GOT3 (cell line): ENCODE results near the gene SRGAP1.
"Not testable (repeated sequence)": the region's sequence is repeated elsewhere in the genome, so short reads cannot be mapped to it uniquely, and the experiment has no call there.

Experiments used
- DNase-seq: peaks from one replicate; lab custom pipeline; 2025; ENCODE audit warnings: mixed read lengths; lab: John Stamatoyannopoulos, UW

The SRGAP1 gene

GRCh38 chr12:64053117-64053516, 208.6 kb downstream of the SRGAP1 start:
- no peak for DNase-seq

- DNase-seq, result no peak
These were observed 209.6 kb downstream of the SRGAP1 start for GRCh38 chr12:64054079-64054520.

DNA sequence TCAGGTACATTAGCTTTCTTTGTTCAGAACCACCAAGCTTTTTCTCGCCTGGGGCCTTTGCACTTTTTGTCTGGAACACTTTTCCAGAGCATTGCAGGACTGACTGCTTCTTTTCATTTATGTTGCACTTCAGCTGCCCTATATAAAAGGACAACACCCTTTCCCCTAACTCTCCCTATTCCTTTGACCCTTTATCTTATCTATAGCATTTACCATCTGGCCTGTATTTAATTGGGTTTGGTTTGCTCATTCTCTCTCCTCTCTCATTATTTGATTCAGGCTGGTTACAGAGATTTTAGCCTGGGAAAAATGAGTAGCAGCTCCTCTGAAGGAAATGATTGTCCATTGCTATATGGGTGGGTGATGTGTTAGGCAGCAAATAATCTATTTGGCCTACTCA, 212.2 kb downstream of the SRGAP1 start:
- no peak for DNase-seq

DNA sequence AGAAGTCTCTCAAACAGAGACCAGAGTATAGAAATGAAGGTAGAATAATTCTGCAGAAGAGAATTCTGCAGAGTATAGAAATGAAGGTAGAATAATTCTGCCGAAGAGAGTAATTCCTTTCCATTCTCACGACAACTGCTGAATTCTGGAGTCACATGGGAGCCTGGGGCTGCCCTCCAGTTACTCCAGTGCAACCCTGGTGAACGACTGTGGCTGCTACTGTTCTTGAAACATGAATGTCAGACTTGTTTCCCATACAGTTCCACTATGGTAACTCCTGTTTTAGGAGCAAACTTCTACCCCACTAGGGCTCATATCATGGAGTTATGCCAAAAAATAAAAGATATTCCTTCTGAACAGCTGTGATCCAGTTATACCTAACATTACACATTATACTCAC, 213.2 kb downstream of the SRGAP1 start:
- DNase-seq, result no peak

DNA sequence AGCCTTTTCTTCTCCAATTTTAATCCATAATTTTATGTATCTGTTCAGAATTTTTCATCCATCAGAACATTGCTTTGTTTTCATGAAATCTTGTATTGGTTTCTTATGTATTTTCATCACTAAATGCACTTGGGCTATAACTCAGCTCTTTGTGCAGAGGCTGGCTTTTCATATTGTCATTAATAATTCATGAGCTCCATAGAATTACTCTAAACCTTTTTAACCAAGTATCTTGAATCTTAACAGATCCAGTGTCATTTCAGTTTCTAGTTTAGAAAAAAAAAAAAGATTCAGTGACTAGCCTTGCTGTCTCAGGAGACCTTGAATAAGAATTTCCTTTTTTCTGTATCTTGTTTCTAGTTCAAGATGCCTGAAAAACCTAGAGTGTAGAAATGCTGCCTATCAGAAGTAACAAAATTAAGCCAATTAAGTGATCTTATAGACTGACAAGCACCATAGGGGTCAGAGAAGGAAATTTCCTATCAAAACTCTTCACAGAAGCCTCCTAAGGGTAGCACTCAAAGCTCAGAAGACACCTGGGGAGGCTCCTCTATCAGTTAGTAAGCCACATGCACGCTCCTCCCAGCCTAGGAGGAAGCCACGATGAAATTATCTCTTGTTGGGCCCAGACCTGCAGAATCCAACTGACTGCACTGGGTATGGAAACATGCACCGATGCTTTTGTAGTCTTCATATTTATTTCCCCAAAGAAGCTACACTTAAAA, 214.2 kb downstream of the SRGAP1 start:
- no peak for DNase-seq

- no peak for DNase-seq
These were observed 215.2 kb downstream of the SRGAP1 start for GRCh38 chr12:64059685-64060084.

- DNase-seq, result no peak
These were observed 217.4 kb downstream of the SRGAP1 start for GRCh38 chr12:64061868-64062375.

GRCh38 chr12:64063121-64063520, 218.6 kb downstream of the SRGAP1 start:
- no peak for DNase-seq

DNA sequence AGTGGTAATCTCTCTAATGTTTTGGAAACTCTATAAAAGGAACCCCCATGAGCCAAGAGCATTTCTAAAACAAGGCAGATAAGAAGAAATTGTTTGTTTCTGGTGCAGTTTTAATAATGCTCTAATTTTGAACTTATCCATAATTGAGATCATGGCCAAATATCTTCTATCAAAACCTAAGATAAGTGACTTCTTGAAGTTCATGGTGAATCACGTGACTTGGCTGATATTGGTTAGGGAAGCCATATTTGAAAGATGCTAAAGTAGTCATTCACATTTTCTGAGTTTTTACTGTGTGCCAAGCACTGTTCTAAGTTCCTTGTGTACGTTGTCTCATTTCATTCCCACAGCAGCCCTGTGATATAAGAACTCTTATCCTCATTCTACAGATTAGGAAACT, 219.7 kb downstream of the SRGAP1 start:
- no peak for DNase-seq

- DNase-seq, result no peak
These were observed 220.2 kb downstream of the SRGAP1 start for GRCh38 chr12:64064706-64065105.

GRCh38 chr12:64065881-64066451, 221.5 kb downstream of the SRGAP1 start:
- DNase-seq, result no peak

GRCh38 chr12:64066776-64067175, 222.3 kb downstream of the SRGAP1 start:
- no peak for DNase-seq

GRCh38 chr12:64070454-64070853, 226.0 kb downstream of the SRGAP1 start:
- DNase-seq, result no peak

GRCh38 chr12:64072916-64073575, 228.5 kb downstream of the SRGAP1 start:
- no peak for DNase-seq

- not testable (repeated sequence) for DNase-seq
These were observed 232.1 kb downstream of the SRGAP1 start for GRCh38 chr12:64076565-64076964.

DNA sequence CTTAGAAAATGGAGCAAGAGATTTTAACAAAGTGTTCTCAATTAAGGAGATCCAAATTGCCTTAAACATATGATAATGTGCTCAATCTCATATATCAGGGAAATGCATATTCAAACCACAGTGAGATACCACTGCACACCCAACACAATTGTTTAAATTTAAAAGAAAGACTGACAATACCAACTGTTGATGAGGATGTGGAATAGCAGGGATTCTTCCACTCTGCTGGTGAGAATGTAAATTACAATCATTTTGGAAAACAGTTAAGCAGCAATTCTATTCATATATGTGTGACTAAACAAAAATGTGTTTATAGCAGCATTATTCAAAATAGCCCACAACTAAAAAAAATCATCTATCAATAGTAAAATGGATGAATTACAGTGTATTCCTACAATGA, 233.4 kb downstream of the SRGAP1 start:
- no peak for DNase-seq

DNA sequence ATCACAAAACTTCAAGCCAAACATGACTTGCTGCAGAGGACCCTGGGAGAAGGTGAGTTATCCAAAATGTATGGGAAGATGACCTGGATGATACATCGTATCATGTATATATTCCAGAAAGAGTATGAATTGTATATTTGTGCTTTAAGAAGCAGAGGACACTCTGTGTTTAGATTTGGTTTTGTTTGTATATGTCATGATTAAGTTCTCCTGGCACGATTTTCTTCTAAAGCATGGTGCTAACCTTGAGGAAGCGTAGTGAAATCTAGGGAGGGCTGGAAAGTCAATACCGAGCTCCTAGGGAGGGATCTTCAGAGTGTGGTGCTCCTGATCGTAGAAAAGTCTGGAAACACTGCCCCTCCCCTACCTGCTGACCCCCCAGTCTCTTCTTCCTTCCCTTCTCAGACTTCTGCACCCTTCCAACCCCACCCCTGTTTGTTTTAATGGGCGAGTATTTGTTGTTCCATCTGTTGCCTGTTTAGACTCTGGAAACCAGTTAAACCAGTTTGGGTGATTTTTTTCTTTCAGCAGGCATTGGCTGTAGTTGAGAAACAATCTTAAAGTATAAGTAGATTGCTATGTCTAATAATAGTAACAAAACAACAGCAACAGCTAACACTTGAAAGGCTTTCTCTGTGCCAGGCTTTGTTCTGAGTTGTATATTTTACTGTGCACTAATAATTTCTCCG, 236.0 kb downstream of the SRGAP1 start:
- DNase-seq, result no peak

DNA sequence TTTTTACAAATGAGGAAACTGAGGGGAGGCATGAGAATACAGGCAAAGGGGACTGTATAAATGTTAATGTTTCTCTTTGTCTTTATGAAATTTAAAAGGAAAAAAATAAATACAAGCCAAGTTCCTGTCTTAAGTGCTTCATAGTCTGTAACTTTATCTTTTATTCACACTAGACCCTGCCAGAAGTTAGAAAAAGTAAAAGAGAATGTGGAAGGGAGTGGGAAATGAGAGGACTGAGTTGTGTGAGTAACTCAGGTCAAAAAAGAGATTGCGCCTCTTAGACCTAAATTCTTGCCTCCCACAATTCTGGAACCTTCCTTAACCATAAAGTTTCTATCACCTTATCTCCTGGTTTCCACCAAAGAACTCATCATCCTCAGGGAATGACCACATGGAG, 236.5 kb downstream of the SRGAP1 start:
- no peak for DNase-seq

DNA sequence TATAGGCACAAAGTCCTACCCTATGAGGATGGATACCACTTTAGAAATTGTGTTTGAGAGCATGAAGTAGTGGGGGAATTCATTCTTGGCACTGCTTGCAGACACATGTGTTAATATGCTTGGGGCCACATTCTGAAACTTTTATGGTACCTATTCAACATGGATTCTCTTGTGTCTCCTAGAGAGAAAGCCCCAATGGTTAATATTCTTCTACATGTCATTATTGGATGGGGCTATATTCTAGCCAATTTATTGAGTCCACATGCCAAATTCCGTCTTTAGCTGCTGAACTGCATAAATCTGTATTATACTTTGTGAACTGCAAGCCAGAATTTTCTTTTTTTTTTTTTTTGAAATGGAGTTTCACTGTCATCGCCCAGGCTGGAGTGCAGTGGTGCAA, 237.6 kb downstream of the SRGAP1 start:
- DNase-seq, result no peak

DNA sequence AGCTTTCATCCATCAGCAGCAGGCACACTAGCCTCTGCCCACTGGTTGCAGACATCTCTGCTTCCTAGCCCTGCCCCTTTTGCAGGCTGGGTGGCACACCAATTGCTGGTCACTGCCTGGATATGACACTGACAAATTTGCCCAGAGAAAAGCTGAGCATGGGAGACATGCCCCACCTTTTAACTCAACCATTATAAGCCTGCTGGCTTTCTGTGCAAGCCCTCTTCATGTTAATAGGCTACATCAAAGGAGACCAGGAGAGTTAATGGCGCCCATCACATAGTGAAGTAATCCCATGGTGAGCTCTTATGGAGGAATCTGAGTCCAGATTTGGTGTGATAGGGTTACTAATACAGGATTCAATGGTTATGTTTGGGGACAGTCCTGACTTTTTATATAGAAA, 238.4 kb downstream of the SRGAP1 start:
- no peak for DNase-seq

DNA sequence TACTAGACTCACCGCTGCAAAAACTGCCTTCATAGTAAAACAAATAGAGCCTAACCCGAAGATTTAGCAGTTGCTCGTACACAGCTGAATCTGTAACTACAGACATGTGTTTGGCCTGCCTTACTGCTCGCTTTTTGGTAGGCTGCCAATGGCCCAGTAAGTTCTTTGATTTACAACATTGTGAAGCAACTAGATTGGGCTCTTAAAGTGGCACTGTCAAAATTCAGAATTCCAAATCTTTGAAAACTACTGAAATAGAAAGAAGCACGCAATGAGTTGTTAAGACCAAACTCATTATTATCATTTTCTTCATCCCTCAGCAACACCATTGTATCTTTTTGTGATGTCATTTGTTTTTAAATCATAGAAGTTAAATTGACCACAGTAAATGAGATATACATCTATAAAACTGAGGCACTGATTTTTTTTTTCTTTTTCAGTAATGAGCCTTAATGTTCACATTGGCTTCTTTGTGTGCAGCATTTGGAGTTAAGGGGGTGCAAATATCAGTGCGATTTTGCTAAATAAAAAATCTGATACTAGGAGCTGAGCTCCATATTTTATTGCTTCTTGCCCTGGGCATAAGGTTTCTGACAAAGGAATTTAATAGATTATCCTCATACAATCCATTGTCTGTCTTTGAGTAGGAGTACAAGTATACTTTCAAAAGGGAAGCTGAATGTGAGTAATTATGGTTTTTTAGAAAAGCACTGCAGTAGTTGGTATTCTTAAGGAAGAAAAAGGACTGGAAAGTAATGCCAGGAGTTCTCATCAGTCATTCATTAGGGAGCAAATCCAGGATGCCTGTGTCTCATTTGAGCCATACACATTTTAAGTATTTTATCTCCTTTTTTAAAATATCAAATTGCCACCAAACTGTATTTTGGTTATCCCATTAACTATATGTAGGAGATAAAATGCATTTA, 239.0 kb downstream of the SRGAP1 start:
- DNase-seq, result peak; percentile 93
